H1 (cell line): ENCODE results near the gene MTMR8. TPM values are rescaled to one million over a fixed set of nuclear protein-coding genes. Genes with fewer than 3 reads are reported as not detected.

ENCODE experiments used
- CTCF ChIA-PET: fragments of 300-600 bp; sonication (Branson Sonifier 250); formaldehyde crosslinking; loops from one replicate; lab custom pipeline; 2021; ENCODE audit not compliant: partially characterized antibody; lab: Charles Lee
- POLR2A ChIA-PET: fragments of 300-600 bp; sonication (Branson Sonifier 250); formaldehyde crosslinking; loops from one replicate; lab custom pipeline; 2021; ENCODE audit warnings: inconsistent platforms; ENCODE audit not compliant: partially characterized antibody; lab: Charles Lee
- DNase-seq, 2 experiments: peaks; one replicate each; pipeline versions ENCODE4 v3.0.0 to v3.0.0-alpha.2; 2010 to 2022; ENCODE audit warnings: low spot score in 2 of 2, low read depth in 1 of 2, mixed read lengths in 1 of 2
- FAIRE-seq: peaks from 2 replicates; lab custom pipeline; 2011; peaks lifted over from hg19 to GRCh38; lab: Jason Lieb, UNC
- H2AFZ ChIP-seq: 2 replicates; pipeline ENCODE4 v1.8.1; 2012; ENCODE audit warnings: low read length, inconsistent platforms
- H2AK5ac ChIP-seq: 2 replicates; pipeline ENCODE4 v1.6.1; 2013; ENCODE audit warnings: low read depth, low read length
- H2BK120ac ChIP-seq: replicated peaks from 2 replicates; pipeline ENCODE3; 2013; ENCODE audit warnings: low read depth, low read length, inconsistent platforms
- H2BK12ac ChIP-seq: 2 replicates; pipeline ENCODE4 v1.6.1; 2013; ENCODE audit warnings: low read depth, low read length
- H2BK15ac ChIP-seq: 2 replicates; pipeline ENCODE4 v1.6.1; 2013; ENCODE audit warnings: low read length
- H2BK20ac ChIP-seq: 2 replicates; pipeline ENCODE4 v1.6.1; 2013; ENCODE audit warnings: low read length
- H2BK5ac ChIP-seq: 2 replicates; pipeline ENCODE4 v1.6.1; 2013; ENCODE audit warnings: low read depth, low read length
- H3K14ac ChIP-seq: 2 replicates; pipeline ENCODE4 v1.6.1; 2013; ENCODE audit warnings: inconsistent platforms; ENCODE audit not compliant: insufficient read length
- H3K18ac ChIP-seq: 2 replicates; pipeline ENCODE4 v1.6.1; 2013; ENCODE audit warnings: low read length; ENCODE audit errors: extremely low read depth
- H3K23ac ChIP-seq: 2 replicates; pipeline ENCODE4 v1.6.1; 2013; ENCODE audit warnings: inconsistent platforms; ENCODE audit not compliant: insufficient read length
- H3K23me2 ChIP-seq: 2 replicates; pipeline ENCODE4 v1.6.1; 2013; ENCODE audit warnings: low read depth, low read length
- H3K27ac ChIP-seq: 2 replicates; pipeline ENCODE4 v1.6.1; 2011; ENCODE audit warnings: low read depth, low read length, inconsistent platforms
- H3K27me3 ChIP-seq, 4 experiments: replicated peaks in 1 of 4; 1 replicate in 1 of 4; 2 replicates in 3 of 4; pipeline versions ENCODE4 v1.6.1 to v1.8.1; 2011 to 2013; ENCODE audit warnings: low read length in 3 of 4, mild to moderate bottlenecking in 3 of 4, inconsistent platforms in 2 of 4, mixed read lengths in 2 of 4, moderate library complexity in 1 of 4; ENCODE audit not compliant: control insufficient read depth in 3 of 4, insufficient read depth in 3 of 4; ENCODE audit errors: extremely low read depth in 1 of 4
- H3K36me3 ChIP-seq, 4 experiments: 2 replicates each; pipeline versions ENCODE4 v1.6.1 to v1.8.1; 2011 to 2013; ENCODE audit warnings: mild to moderate bottlenecking in 4 of 4, low read length in 3 of 4, moderate library complexity in 2 of 4, control low read depth in 1 of 4, inconsistent platforms in 1 of 4; ENCODE audit not compliant: insufficient read depth in 4 of 4, control insufficient read depth in 2 of 4
- H3K4ac ChIP-seq: replicated peaks from 2 replicates; pipeline ENCODE3; 2013; ENCODE audit warnings: low read length, low read depth, mixed read lengths, inconsistent platforms; ENCODE audit not compliant: insufficient read length
- H3K4me1 ChIP-seq, 4 experiments: replicated peaks in 1 of 4; 1 replicate in 1 of 4; 2 replicates in 3 of 4; pipeline versions ENCODE4 v1.6.1 to v1.8.1; 2011 to 2013; ENCODE audit warnings: low read length in 3 of 4, inconsistent platforms in 2 of 4, mixed read lengths in 1 of 4; ENCODE audit not compliant: insufficient read depth in 4 of 4, control insufficient read depth in 3 of 4
- H3K4me2 ChIP-seq, 2 experiments: 2 replicates each; pipeline versions ENCODE4 v1.6.1 to v1.8.1; 2011 to 2013; ENCODE audit warnings: low read depth in 2 of 2, low read length in 2 of 2, control low read depth in 1 of 2, inconsistent platforms in 1 of 2, mild to moderate bottlenecking in 1 of 2; ENCODE audit not compliant: insufficient read depth in 1 of 2
- H3K4me3 ChIP-seq, 4 experiments: fragments of 200-600, 300-600 bp in 1 of 4; sonication (generic), shearing (Covaris generic), sonication (Bioruptor Twin) in 1 of 4; 2 replicates each; pipeline versions ENCODE4 v1.5.1 to v1.8.1; 2011 to 2016; ENCODE audit warnings: low read length in 4 of 4, low read depth in 3 of 4, control low read depth in 2 of 4, inconsistent platforms in 2 of 4, mild to moderate bottlenecking in 2 of 4, mixed read lengths in 1 of 4, moderate library complexity in 1 of 4; ENCODE audit not compliant: insufficient read depth in 2 of 4; ENCODE audit errors: extremely low read depth in 1 of 4
- H3K56ac ChIP-seq: replicated peaks from 2 replicates; pipeline ENCODE3; 2013; ENCODE audit warnings: low read depth, mild to moderate bottlenecking, mixed read lengths, low read length, inconsistent platforms; ENCODE audit not compliant: insufficient read length
- H3K79me1 ChIP-seq: 2 replicates; pipeline ENCODE4 v1.6.1; 2013; ENCODE audit warnings: low read depth, low read length, control low read depth
- H3K79me2 ChIP-seq, 2 experiments: 2 replicates each; pipeline versions ENCODE4 v1.6.1 to v1.8.1; 2012 to 2013; ENCODE audit warnings: low read length in 2 of 2, mild to moderate bottlenecking in 2 of 2, inconsistent platforms in 1 of 2; ENCODE audit not compliant: insufficient read depth in 2 of 2, control insufficient read depth in 1 of 2
- H3K9ac ChIP-seq, 4 experiments: replicated peaks in 1 of 4; 1 replicate in 1 of 4; 2 replicates in 3 of 4; pipeline versions ENCODE4 v1.6.1 to v1.8.1; 2011 to 2013; ENCODE audit warnings: low read depth in 3 of 4, low read length in 3 of 4, control low read depth in 2 of 4, mild to moderate bottlenecking in 2 of 4, moderate library complexity in 2 of 4, inconsistent platforms in 1 of 4; ENCODE audit errors: extremely low read depth in 1 of 4
- H3K9me3 ChIP-seq, 2 experiments: 2 replicates each; pipeline versions ENCODE4 v1.6.1 to v1.8.1; 2012 to 2013; ENCODE audit warnings: mild to moderate bottlenecking in 2 of 2, moderate library complexity in 2 of 2, control low read depth in 1 of 2, inconsistent platforms in 1 of 2, low read depth in 1 of 2, low read length in 1 of 2, mixed read lengths in 1 of 2; ENCODE audit not compliant: insufficient read depth in 2 of 2
- H4K20me1 ChIP-seq, 2 experiments: replicated peaks in 1 of 2; 2 replicates each; pipeline versions ENCODE3 to v1.8.1; 2011 to 2013; ENCODE audit warnings: inconsistent platforms in 2 of 2, low read length in 2 of 2, mild to moderate bottlenecking in 1 of 2; ENCODE audit not compliant: insufficient read depth in 2 of 2, control insufficient read depth in 1 of 2
- H4K5ac ChIP-seq: 2 replicates; pipeline ENCODE4 v1.6.1; 2013; ENCODE audit warnings: low read length, low read depth, mixed read lengths, inconsistent platforms; ENCODE audit not compliant: insufficient read length
- H4K8ac ChIP-seq: 2 replicates; pipeline ENCODE4 v1.8.0; 2013; ENCODE audit warnings: mild to moderate bottlenecking, moderate library complexity, low read length, inconsistent platforms; ENCODE audit not compliant: insufficient read depth; ENCODE audit errors: extremely low read depth
- H4K91ac ChIP-seq: replicated peaks from 2 replicates; pipeline ENCODE3; 2013; ENCODE audit warnings: low read length, mixed read lengths, inconsistent platforms; ENCODE audit not compliant: insufficient read length
- CHD2 ChIP-seq: IDR thresholded peaks from 2 replicates; pipeline ENCODE4 v1.6.1; 2012; ENCODE audit warnings: low read length, improper control_type of control experiment
- KDM4A ChIP-seq: IDR thresholded peaks from one replicate; pipeline ENCODE4 v1.7.1; 2012; ENCODE audit warnings: low read depth, mild to moderate bottlenecking, moderate library complexity, low read length, inconsistent platforms; ENCODE audit not compliant: severe bottlenecking
- PHF8 ChIP-seq: fragments of 200-600 bp; sonication (generic); conservative IDR thresholded peaks from 2 replicates; pipeline ENCODE4 v1.7.1; 2012; ENCODE audit warnings: low read depth, mild to moderate bottlenecking, inconsistent platforms, low read length, moderate library complexity
- SP2 ChIP-seq: IDR thresholded peaks from 2 replicates; pipeline ENCODE4 v1.6.1; 2012; ENCODE audit warnings: mild to moderate bottlenecking, low read length, inconsistent platforms
- TBP ChIP-seq: IDR thresholded peaks from 2 replicates; pipeline ENCODE4 v1.6.1; 2011; ENCODE audit warnings: low read depth, low read length, improper control_type of control experiment
- TCF12 ChIP-seq: IDR thresholded peaks from 2 replicates; pipeline ENCODE4 v1.6.1; 2011; ENCODE audit warnings: low read depth, mild to moderate bottlenecking, low read length
- WGBS, 2 experiments: shearing (Covaris generic) in 1 of 2; methylation state at CpG; one replicate each; pipeline versions ENCODE4 v1.1.6 to v1.1.7; 2013 to 2015; ENCODE audit warnings: low lambda C conversion rate in 2 of 2, mixed read lengths in 2 of 2, inconsistent platforms in 1 of 2, low coverage in 1 of 2, missing lambda C conversion rate in 1 of 2; ENCODE audit not compliant: insufficient replicate concordance in 2 of 2, insufficient coverage in 1 of 2, insufficient read length in 1 of 2; ENCODE audit errors: extremely low coverage in 1 of 2, missing lambda C conversion rate in 1 of 2; 5-methylcytosine and 5-hydroxymethylcytosine counted together
- polyA plus RNA-seq, 7 experiments: library from polyadenylated mRNA; depleted of rRNA in 3 of 7; stranded (reverse) in 5 of 7; unstranded in 2 of 7; fragments of >200 nt in 5 of 7; fragments of 200-250 nt in 2 of 7; gene quantifications; 1 replicate in 5 of 7; 2 replicates in 1 of 7; 4 replicates in 1 of 7; pipeline versions ENCODE4 v1.2.1 to v1.2.3, GENCODE V29; 2011 to 2013; ENCODE audit warnings: missing spikeins in 2 of 7, mixed read lengths in 2 of 7
- total RNA-seq: library from RNA; stranded (reverse); fragmentation: NEBNext Ultra II Directional; extraction: Animal tissue kit (Norgen Biotek cat#: 25700); gene quantifications from 2 replicates; pipeline ENCODE4 v1.2.1, GENCODE V29; 2021

Gene MTMR8
- total and polyA plus RNA-seq, 2 of the 8 experiments (the other 6 are each of a cell fraction or from before 2014, with no cell fraction given), result 1.3 to 6.3 TPM

DNA sequence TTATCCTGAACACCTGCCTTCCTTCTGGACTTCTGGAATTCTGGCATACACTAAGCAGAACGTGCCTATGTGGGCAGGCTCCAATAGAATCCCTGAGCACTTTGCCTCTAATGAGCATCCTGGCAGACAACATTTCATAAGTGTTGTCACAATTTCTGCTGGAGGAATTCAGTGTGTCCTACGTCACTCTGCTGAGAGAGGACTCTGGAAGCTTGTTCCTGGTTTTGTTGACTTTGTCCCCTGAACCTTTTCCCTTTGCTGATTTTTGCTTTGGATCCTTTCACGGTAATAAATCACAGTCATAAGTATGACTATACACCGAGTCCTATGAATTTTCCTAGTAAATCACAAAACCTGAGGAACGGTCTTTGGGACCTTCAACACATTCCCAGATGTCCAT, 43.2 kb downstream of the MTMR8 start:
- Histone ChIP-seq H2BK12ac (no peak overlapping the region), H2BK5ac (no peak overlapping the region), H3K23ac (no peak overlapping the region), H3K4me1 (no peaks in the 10 kb centered on the region), H2AK5ac (no peak overlapping the region), H2AFZ (no peak overlapping the region), H3K23me2 (no peaks in the 10 kb centered on the region), H4K91ac (no peak overlapping the region), H3K79me1 (no peaks in the 10 kb centered on the region), H3K4me3 (no peak overlapping the region), H3K9ac (no peak overlapping the region), H3K56ac (no peak overlapping the region), H3K14ac (no peak overlapping the region), H3K4ac (no peak overlapping the region), H2BK15ac (no peak overlapping the region), H3K9me3 (no peaks in the 10 kb centered on the region), H3K18ac (no peak overlapping the region), H3K79me2 (no peaks in the 10 kb centered on the region), H4K5ac (no peak overlapping the region), H3K27ac (no peak overlapping the region), H3K27me3 (no peaks in the 10 kb centered on the region), H2BK120ac (no peak overlapping the region), H4K20me1 (no peaks in the 10 kb centered on the region), H4K8ac (no peak overlapping the region), H2BK20ac (no peak overlapping the region), H3K36me3 (no peaks in the 10 kb centered on the region; a peak in 1 of 8 replicates), H3K4me2 (no peak overlapping the region)
- DNase-seq (no peak), FAIRE-seq (no peak)
- TF ChIP-seq PHF8 (no peak), CHD2 (no peak), TCF12 (no peak), TBP (no peak), SP2 (no peak), KDM4A (no peak)
- POLR2A ChIA-PET, result no interaction called here
- CTCF ChIA-PET, result no interaction called here
- 94% methylated on average over 4 of the region's 5 CpGs; no CpG with 5 or more reads in 1 of the 2 experiments for WGBS, 2 experiments
